Skin of body (tissue), 2 donors: ENCODE measurements around the gene ANKRD17. TPM values are rescaled to one million over a fixed set of nuclear protein-coding genes. Genes with fewer than 3 reads are reported as not detected.
"Not testable (repeated sequence)": the region's sequence is repeated elsewhere in the genome, so short reads cannot be mapped to it uniquely, and the experiment has no call there.

Experiments used
- DNase-seq: peaks from one replicate; lab custom pipeline; 2025; lab: John Stamatoyannopoulos, UW
- total RNA-seq: library from RNA; depleted of rRNA; stranded (reverse); fragments of >200 nt; gene quantifications from one replicate; pipeline ENCODE4 v1.2.3, GENCODE V29; 2014

The ANKRD17 gene, protein sequence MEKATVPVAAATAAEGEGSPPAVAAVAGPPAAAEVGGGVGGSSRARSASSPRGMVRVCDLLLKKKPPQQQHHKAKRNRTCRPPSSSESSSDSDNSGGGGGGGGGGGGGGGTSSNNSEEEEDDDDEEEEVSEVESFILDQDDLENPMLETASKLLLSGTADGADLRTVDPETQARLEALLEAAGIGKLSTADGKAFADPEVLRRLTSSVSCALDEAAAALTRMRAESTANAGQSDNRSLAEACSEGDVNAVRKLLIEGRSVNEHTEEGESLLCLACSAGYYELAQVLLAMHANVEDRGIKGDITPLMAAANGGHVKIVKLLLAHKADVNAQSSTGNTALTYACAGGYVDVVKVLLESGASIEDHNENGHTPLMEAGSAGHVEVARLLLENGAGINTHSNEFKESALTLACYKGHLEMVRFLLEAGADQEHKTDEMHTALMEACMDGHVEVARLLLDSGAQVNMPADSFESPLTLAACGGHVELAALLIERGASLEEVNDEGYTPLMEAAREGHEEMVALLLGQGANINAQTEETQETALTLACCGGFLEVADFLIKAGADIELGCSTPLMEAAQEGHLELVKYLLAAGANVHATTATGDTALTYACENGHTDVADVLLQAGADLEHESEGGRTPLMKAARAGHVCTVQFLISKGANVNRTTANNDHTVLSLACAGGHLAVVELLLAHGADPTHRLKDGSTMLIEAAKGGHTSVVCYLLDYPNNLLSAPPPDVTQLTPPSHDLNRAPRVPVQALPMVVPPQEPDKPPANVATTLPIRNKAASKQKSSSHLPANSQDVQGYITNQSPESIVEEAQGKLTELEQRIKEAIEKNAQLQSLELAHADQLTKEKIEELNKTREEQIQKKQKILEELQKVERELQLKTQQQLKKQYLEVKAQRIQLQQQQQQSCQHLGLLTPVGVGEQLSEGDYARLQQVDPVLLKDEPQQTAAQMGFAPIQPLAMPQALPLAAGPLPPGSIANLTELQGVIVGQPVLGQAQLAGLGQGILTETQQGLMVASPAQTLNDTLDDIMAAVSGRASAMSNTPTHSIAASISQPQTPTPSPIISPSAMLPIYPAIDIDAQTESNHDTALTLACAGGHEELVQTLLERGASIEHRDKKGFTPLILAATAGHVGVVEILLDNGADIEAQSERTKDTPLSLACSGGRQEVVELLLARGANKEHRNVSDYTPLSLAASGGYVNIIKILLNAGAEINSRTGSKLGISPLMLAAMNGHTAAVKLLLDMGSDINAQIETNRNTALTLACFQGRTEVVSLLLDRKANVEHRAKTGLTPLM (N-terminal part only)
- total RNA-seq, result 54.0 TPM

GRCh38 chr4:73258686-73259570 lies at the start of gene ANKRD17:
ANKRD17 (minus strand) TSS chr4:73258798; CDS start chr4:73258668, 130 bp downstream.
- DNase-seq, result peak; percentile 94

GRCh38 chr4:73308286-73308685 lies 49.7 kb upstream of the ANKRD17 start:
- DNase-seq, result peak; percentile 8

DNA sequence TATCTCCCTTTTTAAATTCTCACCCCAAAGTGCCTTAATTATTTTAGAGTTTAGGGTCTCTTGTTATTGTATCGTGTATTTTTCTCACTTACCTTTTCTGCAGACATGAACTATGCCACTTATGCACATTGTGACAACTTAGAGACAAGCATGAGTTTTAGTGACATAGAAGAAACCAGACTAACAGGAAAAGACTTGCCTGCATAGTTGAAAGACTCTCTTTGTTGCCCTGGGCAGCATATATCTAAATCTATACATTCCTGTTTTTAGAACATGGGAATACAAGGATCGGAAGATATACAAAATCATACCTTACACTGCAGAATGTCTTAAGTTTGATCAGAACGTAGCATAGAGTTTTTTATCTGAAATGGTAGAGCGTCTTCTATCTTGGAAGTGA lies 45.1 kb upstream of the ANKRD17 start:
- no peak for DNase-seq

GRCh38 chr4:73299548-73300280 lies 41.1 kb upstream of the ANKRD17 start:
- DNase-seq, result no peak

- not testable (repeated sequence) for DNase-seq
Measured at GRCh38 chr4:73292661-73293060, 34.1 kb upstream of the ANKRD17 start.

GRCh38 chr4:73281982-73282381 lies 23.4 kb upstream of the ANKRD17 start:
- DNase-seq, result no peak

DNA sequence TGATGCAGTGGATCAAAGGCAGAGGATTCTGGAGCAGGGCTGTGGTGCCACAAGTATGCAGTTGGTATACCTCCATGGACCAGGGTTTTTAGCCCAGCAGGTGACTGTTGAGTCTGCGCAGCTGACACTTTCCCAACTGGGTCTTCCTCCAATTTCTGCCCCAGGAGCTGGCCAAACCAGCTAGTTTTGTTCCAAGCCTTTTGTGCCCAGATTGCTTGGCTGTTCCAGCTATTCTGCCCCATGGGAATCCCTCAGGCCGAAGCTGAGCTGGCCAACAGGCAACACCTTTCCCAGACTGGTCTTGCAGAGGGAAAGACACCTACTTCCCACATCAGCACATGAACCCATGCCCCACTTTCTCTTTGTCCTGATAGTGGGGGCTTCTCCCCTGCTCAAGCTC lies 22.8 kb upstream of the ANKRD17 start:
- no peak for DNase-seq

DNA sequence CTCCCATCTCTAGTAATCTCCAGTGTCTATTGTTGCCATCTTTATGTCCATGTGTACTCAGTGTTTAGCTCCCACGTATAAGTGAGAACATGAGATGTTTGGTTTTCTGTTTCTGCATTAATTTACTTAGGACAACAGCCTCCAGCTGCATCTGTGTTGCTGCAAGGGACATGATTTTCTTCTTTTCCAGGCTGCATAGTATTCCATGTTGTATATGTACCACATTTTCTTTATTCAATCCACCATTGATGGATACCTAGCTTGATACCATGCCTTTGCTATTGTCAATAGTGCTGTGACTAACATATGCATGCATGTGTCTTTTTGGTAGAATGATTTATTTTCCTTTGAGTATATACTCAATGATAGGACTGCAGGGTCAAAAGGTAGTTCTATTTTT lies 18.6 kb upstream of the ANKRD17 start:
- no peak for DNase-seq

GRCh38 chr4:73275318-73275654 lies 16.7 kb upstream of the ANKRD17 start:
- no peak for DNase-seq

DNA sequence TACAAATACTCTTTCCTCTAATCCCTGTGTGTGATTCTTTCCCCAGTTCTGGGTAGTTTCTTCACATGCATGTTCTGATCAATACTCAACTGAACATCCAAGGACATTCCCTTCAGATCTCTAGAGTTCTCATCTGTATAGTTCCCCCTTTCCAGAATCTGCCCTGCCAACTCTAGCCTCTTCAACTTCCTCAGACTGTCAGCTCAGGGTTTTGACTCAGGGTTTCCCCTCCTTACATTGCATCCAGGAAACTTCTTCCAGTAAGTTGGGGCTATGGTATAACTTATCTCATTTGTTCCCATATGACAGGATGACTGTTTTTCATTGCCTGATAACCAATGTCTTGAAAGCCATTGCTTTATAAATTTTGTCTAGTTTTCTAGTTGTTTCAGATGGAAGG lies 14.2 kb upstream of the ANKRD17 start:
- no peak for DNase-seq

- DNase-seq, result no peak
Measured at GRCh38 chr4:73267050-73267449, 8.5 kb upstream of the ANKRD17 start.

DNA sequence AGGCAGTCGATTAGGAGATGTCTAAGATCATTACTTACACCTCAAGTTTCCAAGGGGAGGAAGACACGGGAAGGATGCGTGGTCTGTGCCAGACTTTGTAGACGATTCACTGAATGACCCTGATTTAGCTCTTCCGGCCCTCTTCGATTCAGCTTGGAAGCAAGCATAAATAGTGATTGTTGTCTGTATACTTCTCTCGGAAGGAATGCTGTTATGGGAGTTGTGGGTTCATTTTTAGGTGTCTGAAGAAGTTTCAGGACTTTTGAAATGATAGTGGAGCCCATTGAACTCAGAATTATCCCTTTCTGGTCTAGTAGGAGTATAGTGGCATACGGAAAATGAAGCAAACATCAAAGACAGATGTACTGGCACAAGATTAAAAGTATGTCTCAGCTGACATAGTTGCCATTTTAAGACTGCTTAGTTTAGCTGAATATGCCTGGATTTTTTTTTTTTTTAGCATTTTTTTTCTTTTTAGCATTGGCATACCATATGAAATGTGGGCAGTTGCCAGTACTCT lies 1.0 kb upstream of the ANKRD17 start:
- peak; percentile 60 for DNase-seq

- DNase-seq, result no peak
Measured at GRCh38 chr4:73258436-73258685, 237 bp downstream of the ANKRD17 start.

GRCh38 chr4:73257651-73258435 lies 755 bp downstream of the ANKRD17 start:
- DNase-seq, result peak; percentile 61

GRCh38 chr4:73257234-73257633 lies 1.4 kb downstream of the ANKRD17 start:
- DNase-seq, result peak; percentile 67

- not testable (repeated sequence) for DNase-seq
Measured at GRCh38 chr4:73255847-73256246, 2.8 kb downstream of the ANKRD17 start.

DNA sequence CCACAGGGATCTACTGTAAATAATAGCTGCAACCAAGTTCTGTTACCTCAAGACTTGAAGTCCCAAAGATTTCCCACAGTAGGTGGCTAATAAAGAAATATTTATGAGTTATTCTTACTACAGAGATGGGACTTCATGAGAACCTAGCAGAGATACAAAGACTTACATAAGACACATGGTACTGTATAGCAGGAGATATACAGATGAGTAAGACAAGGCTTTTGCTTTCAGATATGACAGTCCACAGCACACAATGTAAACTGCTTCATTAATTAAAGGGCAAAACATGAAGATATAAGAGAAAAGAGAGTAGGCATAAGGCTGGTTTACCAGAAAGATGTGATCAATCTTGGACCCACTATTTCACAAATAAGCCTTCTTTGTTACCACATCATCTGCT lies 6.6 kb downstream of the ANKRD17 start:
- no peak for DNase-seq

DNA sequence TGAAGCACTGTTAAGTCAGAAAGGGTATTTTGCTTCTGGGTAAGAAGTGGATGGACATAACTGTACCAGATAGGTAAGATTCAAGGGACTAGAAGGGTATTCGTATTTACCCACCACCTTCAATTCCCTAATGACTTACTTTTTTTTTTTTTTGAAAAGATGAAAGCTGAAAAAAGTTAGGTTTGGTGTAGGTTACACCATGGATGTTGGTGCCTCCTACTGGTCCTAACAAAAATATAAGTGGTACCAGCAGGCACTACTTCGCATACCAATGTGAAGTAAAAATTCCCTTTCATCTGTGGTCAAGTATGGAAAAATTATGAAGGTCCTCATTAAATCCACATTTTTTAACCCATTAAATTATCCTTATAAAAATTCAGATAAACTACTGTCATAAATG lies 7.2 kb downstream of the ANKRD17 start:
- DNase-seq, result no peak

GRCh38 chr4:73250642-73251041 lies 8.0 kb downstream of the ANKRD17 start:
- DNase-seq, result no peak
